Activated CD4-positive, alpha-beta T cell treated with anti-CD3 and anti-CD28 coated beads for 4 hours (primary cell): ENCODE data around the gene PRDM15.
"Not testable (repeated sequence)": the region's sequence is repeated elsewhere in the genome, so short reads cannot be mapped to it uniquely, and the experiment has no call there.

ENCODE experiments used
- DNase-seq, 2 donors: peaks; one replicate each; pipeline ENCODE4 v3.0.0-alpha.2; 2020

Gene PRDM15

GRCh38 chr21:41802684-41803083 is 76.5 kb downstream of the PRDM15 start:
- no peak for DNase-seq

GRCh38 chr21:41802198-41802584 is 77.0 kb downstream of the PRDM15 start:
- no peak for DNase-seq

GRCh38 chr21:41801321-41802197 is 77.6 kb downstream of the PRDM15 start:
- DNase-seq: no peak

- no peak for DNase-seq
Observed at GRCh38 chr21:41800425-41801320, 78.5 kb downstream of the PRDM15 start.

GRCh38 chr21:41799763-41800162 is 79.4 kb downstream of the PRDM15 start:
- DNase-seq: no peak

GRCh38 chr21:41798326-41798725 is 80.8 kb downstream of the PRDM15 start:
- DNase-seq: no peak

GRCh38 chr21:41796476-41797080 is 82.6 kb downstream of the PRDM15 start:
- no peak for DNase-seq

GRCh38 chr21:41795726-41796125 is 83.4 kb downstream of the PRDM15 start:
- no peak for DNase-seq

GRCh38 chr21:41794600-41794999 is 84.5 kb downstream of the PRDM15 start:
- no peak for DNase-seq

- no peak for DNase-seq
Observed at GRCh38 chr21:41792711-41793110, 86.4 kb downstream of the PRDM15 start.

- DNase-seq: no peak
Observed at GRCh38 chr21:41786509-41786987, 92.6 kb downstream of the PRDM15 start.

- not testable (repeated sequence) for DNase-seq
Observed at GRCh38 chr21:41785262-41785661, 93.9 kb downstream of the PRDM15 start.

- no peak for DNase-seq
Observed at GRCh38 chr21:41784456-41785102, 94.6 kb downstream of the PRDM15 start.

- no peak for DNase-seq
Observed at GRCh38 chr21:41783476-41784180, 95.5 kb downstream of the PRDM15 start.

- no peak for DNase-seq
Observed at GRCh38 chr21:41781050-41781410, 98.1 kb downstream of the PRDM15 start.

- no peak for DNase-seq
Observed at GRCh38 chr21:41780337-41781049, 98.7 kb downstream of the PRDM15 start.

- DNase-seq: no peak
Observed at GRCh38 chr21:41779659-41780058, 99.5 kb downstream of the PRDM15 start.

- DNase-seq: no peak
Observed at GRCh38 chr21:41778930-41779600, 100.1 kb downstream of the PRDM15 start.

GRCh38 chr21:41777951-41778815 is 101.0 kb downstream of the PRDM15 start:
- DNase-seq: no peak

GRCh38 chr21:41776778-41777177 is 102.4 kb downstream of the PRDM15 start:
- DNase-seq: no peak
